H1 (cell line): ENCODE results near the gene CD247.

ENCODE experiments used
- SIRT6 ChIP-seq: IDR thresholded peaks from one replicate; pipeline ENCODE4 v1.7.1; 2012; ENCODE audit warnings: low read length, inconsistent platforms
- SP1 ChIP-seq: IDR thresholded peaks from 2 replicates; pipeline ENCODE4 v1.6.1; 2011; ENCODE audit warnings: low read depth, low read length

GRCh38 chr1:167430849-167431242, 87.5 kb downstream of the CD247 start:
- TF ChIP-seq SP1 (no peak), SIRT6 (no peak)
